IMR-90 (cell line): Measurements from ENCODE around the gene GPC6.

Source experiments
- BHLHE40 ChIP-seq: fragments of 150-350 bp; IDR thresholded peaks from 2 replicates; pipeline ENCODE4 v1.6.1; 2016; ENCODE audit warnings: mild to moderate bottlenecking, low read depth, low read length
- CEBPB ChIP-seq: IDR thresholded peaks from 2 replicates; pipeline ENCODE4 v1.6.1; 2012; ENCODE audit warnings: low read depth, low read length, improper control_type of control experiment
- CHD1 ChIP-seq: IDR thresholded peaks from 2 replicates; pipeline ENCODE4 v1.6.1; 2012; ENCODE audit warnings: low read depth, low read length, improper control_type of control experiment
- CTCF ChIP-seq: conservative IDR thresholded peaks from 2 replicates; pipeline ENCODE4 v1.5.1; 2012; ENCODE audit warnings: mild to moderate bottlenecking, low read depth, low read length, improper control_type of control experiment
- FOS ChIP-seq: fragments of 150-350 bp; IDR thresholded peaks from 2 replicates; pipeline ENCODE4 v1.6.1; 2016; ENCODE audit warnings: low read depth, low read length
- MAFK ChIP-seq: IDR thresholded peaks from 2 replicates; pipeline ENCODE4 v1.6.1; 2012; ENCODE audit warnings: low read depth, low read length, improper control_type of control experiment
- MAZ ChIP-seq: IDR thresholded peaks from 2 replicates; pipeline ENCODE4 v1.6.1; 2012; ENCODE audit warnings: low read depth, mild to moderate bottlenecking, low read length, improper control_type of control experiment, moderate library complexity, borderline replicate concordance
- POLR2A ChIP-seq: IDR thresholded peaks from 2 replicates; pipeline ENCODE4 v1.6.1; 2012; ENCODE audit warnings: mild to moderate bottlenecking, low read depth, low read length
- RCOR1 ChIP-seq: IDR thresholded peaks from 2 replicates; pipeline ENCODE4 v1.6.1; 2012; ENCODE audit warnings: mild to moderate bottlenecking, low read length, improper control_type of control experiment; ENCODE audit not compliant: insufficient replicate concordance
- RFX5 ChIP-seq: IDR thresholded peaks from 2 replicates; pipeline ENCODE4 v1.8.0; 2012; ENCODE audit warnings: low read depth, mild to moderate bottlenecking, low read length, moderate library complexity
- SMC3 ChIP-seq: fragments of 150-350 bp; IDR thresholded peaks from 2 replicates; pipeline ENCODE4 v1.6.1; 2016; ENCODE audit warnings: low read depth, mild to moderate bottlenecking, antibody characterized with exemption, low read length, moderate library complexity
- USF2 ChIP-seq: fragments of 150-350 bp; IDR thresholded peaks from 2 replicates; pipeline ENCODE4 v1.6.1; 2017; ENCODE audit warnings: mild to moderate bottlenecking, antibody characterized with exemption, low read length, low read depth

- no peak for TF ChIP-seq RCOR1
- no peak for TF ChIP-seq CTCF
- no peak for TF ChIP-seq CHD1
- TF ChIP-seq SMC3 = no peak
- no peak for TF ChIP-seq MAZ
- TF ChIP-seq POLR2A = no peak
- no peak for TF ChIP-seq CEBPB
- TF ChIP-seq FOS = no peak
- no peak for TF ChIP-seq MAFK
- TF ChIP-seq BHLHE40 = no peak
- TF ChIP-seq RFX5 = no peak
- no peak for TF ChIP-seq USF2
Observed at GRCh38 chr13:94119360-94119936, 892.8 kb downstream of the GPC6 start.
